ENCODE measurements around the gene ZNF217.
"Not testable (repeated sequence)": the region's sequence is repeated elsewhere in the genome, so short reads cannot be mapped to it uniquely, and the experiment has no call there.

Gene ZNF217

DNA sequence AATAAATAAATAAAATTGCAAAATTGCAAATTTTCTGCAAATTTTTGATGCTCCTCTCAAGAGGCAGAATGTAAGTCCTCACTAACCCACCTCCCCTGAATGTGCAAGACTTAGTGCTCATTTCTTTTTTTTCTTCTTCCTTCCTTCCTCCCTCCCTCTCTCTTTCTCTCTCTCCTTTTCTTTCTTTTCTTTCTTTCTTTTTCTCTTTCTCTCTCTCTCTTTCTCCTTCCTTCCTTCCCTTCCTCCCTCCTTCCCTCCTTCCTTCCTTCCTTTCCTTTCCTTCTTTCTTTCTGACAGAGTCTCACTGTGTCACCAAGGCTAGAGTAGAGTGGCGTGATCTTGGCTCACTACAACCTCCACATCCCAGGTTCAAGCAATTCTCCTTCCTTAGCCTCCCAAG is 60.1 kb downstream of the ZNF217 start:
- TF ChIP-seq, protein P1, sequence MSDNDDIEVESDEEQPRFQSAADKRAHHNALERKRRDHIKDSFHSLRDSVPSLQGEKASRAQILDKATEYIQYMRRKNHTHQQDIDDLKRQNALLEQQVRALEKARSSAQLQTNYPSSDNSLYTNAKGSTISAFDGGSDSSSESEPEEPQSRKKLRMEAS (IDR thresholded peaks at IDR 0.05; ENCODE audit: low read depth, low read length) = no peak
- no peak for TF ChIP-seq POLR2A (IDR thresholded peaks at IDR 0.05; ENCODE audit: extremely low read depth, insufficient read length)
- TF ChIP-seq, protein P2, sequence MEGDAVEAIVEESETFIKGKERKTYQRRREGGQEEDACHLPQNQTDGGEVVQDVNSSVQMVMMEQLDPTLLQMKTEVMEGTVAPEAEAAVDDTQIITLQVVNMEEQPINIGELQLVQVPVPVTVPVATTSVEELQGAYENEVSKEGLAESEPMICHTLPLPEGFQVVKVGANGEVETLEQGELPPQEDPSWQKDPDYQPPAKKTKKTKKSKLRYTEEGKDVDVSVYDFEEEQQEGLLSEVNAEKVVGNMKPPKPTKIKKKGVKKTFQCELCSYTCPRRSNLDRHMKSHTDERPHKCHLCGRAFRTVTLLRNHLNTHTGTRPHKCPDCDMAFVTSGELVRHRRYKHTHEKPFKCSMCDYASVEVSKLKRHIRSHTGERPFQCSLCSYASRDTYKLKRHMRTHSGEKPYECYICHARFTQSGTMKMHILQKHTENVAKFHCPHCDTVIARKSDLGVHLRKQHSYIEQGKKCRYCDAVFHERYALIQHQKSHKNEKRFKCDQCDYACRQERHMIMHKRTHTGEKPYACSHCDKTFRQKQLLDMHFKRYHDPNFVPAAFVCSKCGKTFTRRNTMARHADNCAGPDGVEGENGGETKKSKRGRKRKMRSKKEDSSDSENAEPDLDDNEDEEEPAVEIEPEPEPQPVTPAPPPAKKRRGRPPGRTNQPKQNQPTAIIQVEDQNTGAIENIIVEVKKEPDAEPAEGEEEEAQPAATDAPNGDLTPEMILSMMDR (IDR thresholded peaks at IDR 0.05; ENCODE audit: low read depth, low read length) = no peak
- no peak for TF ChIP-seq MYC (IDR thresholded peaks at IDR 0.05; ENCODE audit: low read depth, low read length)
- DNase-seq (ENCODE audit: low read depth) = no peak

DNA sequence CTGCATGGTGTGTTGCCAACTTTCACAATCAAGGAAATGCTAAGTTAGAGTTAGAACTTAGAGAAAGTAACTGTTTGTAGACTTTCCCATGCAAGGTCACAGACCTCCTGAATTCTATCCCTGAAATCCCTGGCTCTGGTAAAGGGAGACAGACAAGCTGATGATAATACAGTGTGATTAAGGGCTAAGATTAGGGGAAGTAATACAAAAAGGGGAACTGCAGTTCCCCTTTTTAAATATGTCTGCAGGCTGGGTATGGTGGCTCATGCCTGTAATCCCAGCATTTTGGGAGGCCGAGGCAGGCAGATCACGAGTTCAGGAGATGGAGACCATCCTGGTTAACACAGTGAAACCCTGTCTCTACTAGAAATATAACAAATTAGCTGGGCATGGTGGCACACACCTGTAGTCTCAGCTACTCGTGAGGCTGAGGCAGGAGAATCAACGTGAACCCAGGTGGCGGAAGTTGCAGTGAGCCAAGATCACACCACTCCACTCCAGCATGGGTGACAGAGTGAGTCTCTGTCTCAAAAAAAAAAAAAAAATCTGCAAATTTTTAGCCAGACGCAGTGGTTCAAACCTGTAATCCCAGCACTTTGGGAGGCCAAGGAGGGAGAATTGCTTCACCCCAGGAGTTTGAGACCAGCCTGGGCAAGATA is 60.9 kb downstream of the ZNF217 start:
- not testable (repeated sequence) for H3K4me3 ChIP-seq (ENCODE audit: low read depth, low read length)
- DNase-seq (ENCODE audit: low read depth) = peak; percentile 54

More for the DNA sequence above, 60.1 kb downstream of the ZNF217 start:
- H3K4me3 ChIP-seq (ENCODE audit: low read depth, low read length) = no peak overlapping the region

DNA sequence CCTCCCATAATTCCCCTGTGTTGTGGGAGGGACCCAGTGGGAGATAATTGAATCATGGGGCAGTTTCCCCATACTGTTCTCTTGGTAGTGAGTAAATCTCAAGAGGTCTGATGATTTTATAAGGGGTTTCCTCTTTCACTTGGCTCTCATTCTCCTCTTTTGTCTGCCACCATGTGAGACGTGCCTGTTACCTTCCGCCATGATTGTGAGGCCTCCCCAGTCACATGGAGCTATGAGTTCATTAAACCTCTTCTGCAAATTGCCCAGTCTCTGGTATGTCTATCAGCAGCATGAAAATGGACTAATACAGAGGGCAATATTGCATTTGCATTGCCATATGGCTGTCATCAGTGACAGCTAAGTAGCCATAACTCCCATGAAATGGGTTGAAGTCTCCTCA is 63.2 kb downstream of the ZNF217 start:
- peak; percentile 17 for DNase-seq (ENCODE audit: low read depth)
- TF ChIP-seq, protein P1 (IDR thresholded peaks at IDR 0.05; ENCODE audit: low read depth, low read length) = no peak
- TF ChIP-seq POLR2A (IDR thresholded peaks at IDR 0.05; ENCODE audit: extremely low read depth, insufficient read length) (no peak), MYC (IDR thresholded peaks at IDR 0.05; ENCODE audit: low read depth, low read length) (no peak)
- TF ChIP-seq, protein P2 (IDR thresholded peaks at IDR 0.05; ENCODE audit: low read depth, low read length) = no peak
- no peak overlapping the region for H3K4me3 ChIP-seq (ENCODE audit: low read depth, low read length)

DNA sequence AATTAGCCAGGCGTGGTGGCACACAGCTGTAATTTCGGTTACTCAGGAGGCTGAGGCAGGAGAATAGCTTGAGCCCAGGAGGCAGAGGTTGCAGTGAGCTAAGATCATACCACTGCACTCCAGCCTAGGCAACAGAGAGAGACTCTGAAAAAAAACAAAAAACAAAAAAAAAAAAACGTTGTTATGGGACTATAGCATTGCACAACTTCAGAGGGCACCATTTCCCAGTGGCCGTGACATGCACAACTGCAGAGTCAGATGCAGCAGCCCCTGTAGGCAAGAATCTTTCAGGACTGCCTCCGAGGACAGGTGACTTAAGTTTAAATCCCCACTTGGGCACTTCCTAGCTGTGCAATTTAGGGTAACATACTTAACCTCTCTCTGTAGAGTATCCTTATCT is 64.0 kb downstream of the ZNF217 start:
- TF ChIP-seq, protein P1 (IDR thresholded peaks at IDR 0.05; ENCODE audit: low read depth, low read length) = no peak
- TF ChIP-seq POLR2A (IDR thresholded peaks at IDR 0.05; ENCODE audit: extremely low read depth, insufficient read length) (no peak), MYC (IDR thresholded peaks at IDR 0.05; ENCODE audit: low read depth, low read length) (no peak)
- TF ChIP-seq, protein P2 (IDR thresholded peaks at IDR 0.05; ENCODE audit: low read depth, low read length) = no peak
- H3K4me3 ChIP-seq (ENCODE audit: low read depth, low read length) = no peak overlapping the region
- no peak for DNase-seq (ENCODE audit: low read depth)

DNA sequence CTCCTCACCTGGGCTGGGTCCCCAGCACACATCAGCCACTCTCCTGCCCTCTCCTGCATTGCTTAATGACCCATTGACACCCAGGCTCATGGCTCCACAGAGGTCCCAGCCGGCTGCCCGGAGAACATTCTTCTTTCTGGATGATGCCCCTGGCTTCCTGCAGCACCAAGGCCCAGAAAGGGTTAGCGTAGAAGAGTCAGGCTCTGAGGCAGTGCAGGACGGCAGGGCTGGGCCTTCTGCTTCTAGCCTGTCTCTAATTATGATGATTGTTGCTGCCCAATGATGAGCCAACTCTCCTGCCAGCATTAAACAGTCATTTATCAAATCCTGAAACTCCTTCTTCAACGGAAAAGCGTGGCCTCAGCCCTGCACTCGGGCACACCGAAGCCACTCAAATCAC is 66.4 kb downstream of the ZNF217 start:
- no peak overlapping the region for H3K4me3 ChIP-seq (ENCODE audit: low read depth, low read length)
- DNase-seq (ENCODE audit: low read depth) = no peak
- TF ChIP-seq MYC (IDR thresholded peaks at IDR 0.05; ENCODE audit: low read depth, low read length) (no peak), POLR2A (IDR thresholded peaks at IDR 0.05; ENCODE audit: extremely low read depth, insufficient read length) (no peak)
- TF ChIP-seq, protein P2 (IDR thresholded peaks at IDR 0.05; ENCODE audit: low read depth, low read length) = no peak
- TF ChIP-seq, protein P1 (IDR thresholded peaks at IDR 0.05; ENCODE audit: low read depth, low read length) = no peak

DNA sequence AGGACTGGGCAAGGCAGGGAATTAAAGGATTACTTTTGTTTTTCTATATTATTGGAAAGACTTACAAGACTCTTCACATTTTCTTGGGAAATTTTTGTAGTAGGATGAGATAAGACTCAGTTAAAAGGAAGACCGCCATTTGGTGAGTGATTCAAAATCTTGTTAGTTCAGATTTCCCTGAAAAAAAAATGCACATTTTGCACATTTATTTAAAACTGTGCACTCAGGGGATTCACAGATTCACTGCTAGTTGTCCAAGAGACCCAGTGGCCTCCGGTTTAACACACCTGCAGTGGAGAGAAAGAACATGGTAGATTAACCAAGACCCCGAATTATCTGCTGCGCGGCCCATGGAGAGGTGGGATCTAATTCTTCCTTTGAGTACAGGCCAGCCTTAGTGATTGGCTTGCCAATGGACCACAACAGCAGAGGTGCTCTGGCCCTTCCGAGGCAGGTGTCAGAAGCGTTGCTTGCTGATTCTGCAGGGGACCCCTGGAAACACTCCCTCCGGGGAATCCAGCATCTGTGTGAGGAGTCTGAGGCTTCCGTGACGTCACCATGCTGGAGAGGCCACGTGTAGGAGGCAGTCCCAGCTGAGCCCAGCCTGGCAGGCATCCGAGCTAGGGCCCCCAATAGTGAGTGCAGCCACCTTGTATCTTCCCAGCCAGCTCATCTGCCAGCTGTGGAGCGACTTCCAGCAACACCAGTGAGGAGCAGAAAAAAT is 68.9 kb downstream of the ZNF217 start:
- H3K4me3 ChIP-seq (ENCODE audit: low read depth, low read length) = no peak overlapping the region
- DNase-seq (ENCODE audit: low read depth) = no peak
- no peak for TF ChIP-seq POLR2A (IDR thresholded peaks at IDR 0.05; ENCODE audit: extremely low read depth, insufficient read length)
- TF ChIP-seq, protein P2 (IDR thresholded peaks at IDR 0.05; ENCODE audit: low read depth, low read length) = no peak
- TF ChIP-seq, protein P1 (IDR thresholded peaks at IDR 0.05; ENCODE audit: low read depth, low read length) = no peak
- TF ChIP-seq MYC (IDR thresholded peaks at IDR 0.05; ENCODE audit: low read depth, low read length) = no peak

DNA sequence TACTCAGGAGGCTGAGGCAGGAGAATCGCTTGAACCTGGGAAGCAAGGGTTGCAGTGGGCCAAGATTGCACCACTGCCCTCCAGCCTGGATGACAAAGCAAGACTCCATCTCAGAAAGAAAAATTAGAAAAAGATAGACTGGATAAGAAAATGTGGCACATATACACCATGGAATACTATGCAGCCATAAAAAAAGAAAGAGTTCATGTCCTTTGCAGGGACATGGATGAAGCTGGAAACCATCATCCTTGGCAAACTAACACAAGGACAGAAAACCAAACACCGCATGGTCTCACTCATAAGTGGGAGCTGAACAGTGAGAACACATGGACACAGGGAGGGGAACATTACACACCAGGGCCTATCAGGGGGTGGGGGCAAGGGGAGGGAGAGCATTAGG is 70.0 kb downstream of the ZNF217 start:
- H3K4me3 ChIP-seq (ENCODE audit: low read depth, low read length); DNase-seq (ENCODE audit: low read depth): not testable (repeated sequence)
